Stromal cell of bone marrow (primary cell): ENCODE data around the gene ADIG.
A peak's percentile ranks its signal among the peaks of the same experiment; 100 is the strongest.

Source experiments
- DNase-seq: peaks from one replicate; pipeline ENCODE4 v3.0.0-alpha.2; 2012; ENCODE audit warnings: low read depth

Gene ADIG

DNA sequence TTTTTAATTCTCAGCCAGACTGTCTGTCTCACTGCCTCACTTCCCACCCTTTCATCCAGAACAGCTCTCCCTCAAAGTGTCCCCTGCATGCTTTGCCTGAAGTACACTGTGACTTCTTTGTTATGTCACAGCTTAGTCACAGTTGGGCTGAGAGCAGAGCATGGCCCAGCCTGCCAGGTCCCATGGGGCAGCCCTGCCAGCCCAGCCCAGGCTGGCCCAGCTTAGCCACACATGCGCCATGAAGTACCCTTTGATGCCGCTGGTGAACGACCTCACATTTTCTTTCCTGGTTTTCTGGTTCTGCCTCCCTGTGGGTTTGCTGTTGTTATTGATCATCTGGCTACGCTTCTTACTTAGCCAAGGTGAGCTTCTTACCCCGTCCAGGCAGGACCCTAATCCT lies at the start of gene ADIG:
ADIG (plus strand) TSS at position 185 of the 400 bp plus-strand sequence; CDS start at position 239, 54 bp downstream.
- no peak for DNase-seq

DNA sequence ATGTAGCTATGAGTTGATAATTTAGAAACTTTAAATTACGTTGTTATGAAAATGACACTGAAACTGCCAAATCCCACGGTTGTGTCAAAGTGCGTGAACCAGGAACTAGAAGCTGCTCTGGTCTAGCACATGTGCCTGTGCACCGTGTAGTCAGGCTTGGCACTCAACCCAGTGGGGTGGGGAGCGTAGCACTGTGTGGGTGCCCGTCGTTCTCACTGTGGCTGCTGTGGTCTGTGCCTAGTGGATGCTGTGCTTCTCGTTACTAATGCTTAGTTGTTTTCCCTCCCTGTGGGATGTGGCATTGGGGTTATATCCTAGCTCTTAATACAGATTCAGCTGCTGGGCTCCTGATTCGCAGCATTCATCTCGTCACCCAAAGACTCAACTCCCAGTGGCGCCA lies 46.2 kb upstream of the ADIG start:
- no peak for DNase-seq

DNA sequence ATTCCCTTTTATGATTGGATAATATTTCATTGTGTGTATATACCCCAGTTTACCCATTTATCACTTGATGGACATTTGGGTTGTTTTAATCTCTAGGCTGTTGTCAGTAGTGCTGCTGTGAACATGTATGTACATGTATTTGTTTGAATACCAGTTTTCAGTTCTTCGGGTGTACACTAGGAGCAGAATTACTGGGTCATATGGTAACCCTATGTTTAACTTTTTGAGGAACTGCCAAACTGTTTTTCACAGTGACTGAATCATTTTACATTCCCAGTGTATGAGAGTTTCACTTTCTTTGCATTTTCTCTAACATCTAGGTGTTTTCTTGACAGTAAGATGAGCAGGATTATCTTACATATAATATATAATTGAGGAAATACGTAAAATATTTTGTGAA lies 44.7 kb upstream of the ADIG start:
- peak; percentile 17 for DNase-seq

DNA sequence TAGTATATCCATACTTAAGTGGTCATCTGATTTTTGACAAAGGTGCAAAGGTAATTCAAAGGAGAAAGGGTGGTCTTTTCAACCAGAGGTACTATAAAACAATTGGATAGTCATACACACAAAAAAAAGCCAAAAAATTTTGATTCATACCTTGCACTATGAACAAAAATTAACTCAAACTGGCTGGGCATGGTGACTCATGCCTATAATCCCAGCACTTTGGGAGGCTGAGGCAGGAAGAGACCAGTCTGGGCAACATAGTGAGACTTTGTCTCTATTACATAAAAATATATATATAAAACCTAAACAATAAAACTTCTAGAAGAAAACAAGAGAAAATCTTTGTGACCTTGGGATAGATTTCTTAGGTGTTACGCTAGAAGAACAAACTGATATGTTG lies 43.8 kb upstream of the ADIG start:
- no peak for DNase-seq

DNA sequence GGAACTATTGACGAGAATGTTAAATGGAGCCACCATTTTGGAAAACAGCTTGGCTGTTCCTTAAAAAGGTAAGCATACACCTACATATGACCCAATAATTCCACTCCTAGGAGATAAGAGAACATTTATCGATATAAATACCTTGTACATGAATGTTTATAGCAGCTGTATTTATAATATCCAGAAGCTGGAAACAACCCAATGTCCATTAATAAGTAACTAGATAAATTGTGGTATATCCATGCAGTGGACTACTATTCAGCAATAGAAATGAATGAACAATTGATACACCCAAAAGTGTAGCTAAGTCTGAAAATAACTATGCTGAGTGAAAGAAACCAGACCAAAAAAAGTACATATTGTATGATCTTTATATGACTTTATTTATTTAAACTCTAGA lies 42.2 kb upstream of the ADIG start:
- no peak for DNase-seq

DNA sequence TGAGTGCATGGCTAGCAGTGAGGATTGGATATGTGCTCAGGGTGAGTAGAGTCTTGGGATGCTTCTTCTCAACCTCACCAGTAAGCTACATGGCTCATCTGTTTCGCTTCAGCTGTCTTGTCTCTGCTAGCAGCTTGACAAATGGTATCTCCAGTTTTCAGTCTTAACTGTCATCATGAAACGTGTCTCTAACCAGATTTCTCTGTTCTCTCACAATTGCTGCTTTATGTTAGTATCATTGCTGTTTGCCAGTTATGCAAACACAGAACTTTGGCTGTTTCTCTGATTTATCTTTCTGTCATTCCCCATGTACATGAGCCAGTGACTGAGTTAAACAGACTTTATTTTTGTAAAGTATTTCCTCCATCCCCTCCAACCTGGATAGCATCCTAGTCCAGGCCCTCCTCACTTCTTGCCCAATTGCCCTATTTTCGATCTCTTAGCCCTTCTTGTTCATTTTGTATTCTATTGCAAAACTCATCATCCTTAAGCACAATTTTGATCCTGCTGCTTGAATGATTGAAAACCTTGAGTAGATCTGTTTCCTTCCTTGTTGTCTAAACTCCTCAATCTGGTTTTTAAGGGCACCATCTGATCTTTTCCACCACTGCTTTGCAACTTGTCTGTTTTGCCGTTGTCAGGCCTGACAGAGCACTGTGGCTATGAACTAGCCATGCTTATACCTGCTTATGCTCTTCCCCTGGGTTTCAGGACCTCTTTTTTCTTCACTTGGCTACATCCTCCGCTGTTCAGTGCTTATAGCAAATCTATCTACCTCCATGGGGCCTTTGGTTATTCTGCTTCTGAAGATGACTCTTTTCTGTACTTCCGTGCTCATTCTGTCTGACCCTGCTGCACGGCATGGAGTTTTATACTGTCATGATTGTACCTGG lies 37.7 kb upstream of the ADIG start:
- no peak for DNase-seq

DNA sequence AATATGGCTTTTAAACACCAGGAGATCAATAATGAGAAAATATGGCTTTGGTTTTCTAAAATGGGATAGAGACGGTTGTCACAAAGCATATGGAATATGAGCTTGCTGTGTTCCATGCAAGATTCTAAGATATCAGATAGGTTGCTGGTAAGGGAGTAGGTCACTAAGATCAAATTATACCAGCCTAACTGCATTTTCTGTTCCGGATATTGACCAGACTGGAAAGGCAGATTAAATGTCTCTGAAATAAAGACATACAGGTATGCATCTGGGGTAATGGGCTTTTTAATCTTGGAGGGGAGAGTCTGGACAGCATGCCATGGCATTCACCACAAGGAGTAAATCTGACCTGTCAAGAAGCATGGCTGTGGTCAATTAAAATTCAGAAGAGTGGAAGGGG lies 35.2 kb upstream of the ADIG start:
- DNase-seq = no peak

DNA sequence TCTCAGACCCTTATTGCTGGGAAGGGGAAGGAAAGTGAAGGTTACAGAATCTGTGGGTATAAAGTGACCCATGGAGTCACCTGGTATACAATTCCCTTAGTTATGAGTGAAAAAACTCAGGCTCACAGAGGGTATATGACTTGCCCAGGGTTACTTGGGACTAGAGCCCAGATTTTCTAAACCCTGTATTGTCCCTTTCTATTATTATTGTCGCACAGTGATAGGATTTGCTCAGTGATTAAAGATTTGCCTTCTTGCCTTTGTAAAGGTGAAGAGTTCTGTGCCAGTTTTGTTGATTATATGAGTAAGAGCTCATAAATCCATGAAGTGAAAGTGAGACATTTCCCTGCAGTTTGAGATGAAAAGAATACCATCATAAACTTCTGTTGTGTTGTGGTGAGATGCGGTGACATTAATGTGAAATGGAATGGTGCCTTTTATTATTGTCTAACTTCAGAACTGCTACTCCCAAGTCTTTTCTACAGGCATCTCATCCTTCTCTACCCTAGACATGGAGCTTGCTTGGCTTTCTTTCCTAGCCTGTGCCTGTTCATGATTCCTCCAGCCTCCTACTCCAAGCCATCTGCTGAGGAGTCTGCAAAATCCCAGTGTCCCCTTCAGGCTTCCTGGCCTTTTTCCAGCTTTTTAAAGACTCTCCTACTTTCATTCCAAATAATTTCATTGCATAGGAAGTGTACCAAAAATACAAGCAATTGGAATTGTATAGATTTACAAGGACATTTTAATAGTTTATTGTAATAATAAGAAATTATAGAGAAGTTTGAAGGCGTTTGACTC lies 33.5 kb upstream of the ADIG start:
- no peak for DNase-seq

DNA sequence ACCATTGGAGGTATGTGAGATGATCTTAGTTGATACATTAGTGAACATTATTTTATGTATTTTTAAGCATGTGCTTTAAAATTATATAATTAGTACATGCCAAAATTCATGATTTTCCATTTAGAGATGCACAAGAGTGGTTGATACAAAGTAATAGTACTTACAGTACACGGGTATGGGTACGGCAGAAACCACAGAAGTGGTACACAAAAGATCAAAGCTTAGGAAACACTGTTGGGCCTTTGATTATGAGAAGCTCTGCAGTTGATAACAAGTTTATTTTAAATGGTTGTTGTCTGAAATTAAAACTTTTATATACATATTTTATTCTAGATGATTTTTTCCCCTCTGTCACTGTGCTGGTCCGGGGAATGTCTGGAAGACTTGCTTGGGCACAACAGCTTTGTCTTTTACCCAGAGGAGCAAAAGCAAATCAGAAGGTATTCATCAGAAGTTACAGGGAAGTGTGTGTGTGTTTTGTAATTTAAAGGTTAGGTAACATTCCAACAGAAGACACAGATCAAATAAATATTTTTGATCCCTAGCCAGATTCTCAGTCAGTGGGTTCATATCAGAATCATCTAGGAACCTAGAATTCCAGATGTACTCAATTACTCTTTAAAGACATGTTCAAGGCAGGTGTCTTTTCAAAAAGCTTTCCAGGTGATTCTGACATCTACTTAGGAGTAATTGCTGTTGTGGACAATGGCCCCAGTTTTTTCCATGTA lies 32.5 kb upstream of the ADIG start:
- no peak for DNase-seq

DNA sequence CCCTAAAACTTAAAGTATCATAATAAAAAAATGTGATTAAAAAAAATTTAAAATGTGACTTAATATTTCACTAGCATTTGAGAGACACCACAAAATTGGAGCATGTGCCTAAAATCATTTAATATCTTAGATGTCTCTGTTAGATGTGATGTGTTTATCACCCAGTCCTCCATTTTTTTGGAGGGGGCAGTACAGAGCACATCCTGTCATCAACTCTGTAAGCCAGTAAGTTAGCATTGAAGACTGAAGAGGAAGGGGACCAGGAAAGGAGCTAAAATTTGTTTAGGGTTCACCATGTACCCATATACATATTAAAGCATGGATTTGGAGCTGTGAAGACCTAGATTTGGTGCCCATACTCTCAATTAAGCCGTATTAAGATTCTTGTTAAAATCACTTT lies 30.7 kb upstream of the ADIG start:
- no peak for DNase-seq

DNA sequence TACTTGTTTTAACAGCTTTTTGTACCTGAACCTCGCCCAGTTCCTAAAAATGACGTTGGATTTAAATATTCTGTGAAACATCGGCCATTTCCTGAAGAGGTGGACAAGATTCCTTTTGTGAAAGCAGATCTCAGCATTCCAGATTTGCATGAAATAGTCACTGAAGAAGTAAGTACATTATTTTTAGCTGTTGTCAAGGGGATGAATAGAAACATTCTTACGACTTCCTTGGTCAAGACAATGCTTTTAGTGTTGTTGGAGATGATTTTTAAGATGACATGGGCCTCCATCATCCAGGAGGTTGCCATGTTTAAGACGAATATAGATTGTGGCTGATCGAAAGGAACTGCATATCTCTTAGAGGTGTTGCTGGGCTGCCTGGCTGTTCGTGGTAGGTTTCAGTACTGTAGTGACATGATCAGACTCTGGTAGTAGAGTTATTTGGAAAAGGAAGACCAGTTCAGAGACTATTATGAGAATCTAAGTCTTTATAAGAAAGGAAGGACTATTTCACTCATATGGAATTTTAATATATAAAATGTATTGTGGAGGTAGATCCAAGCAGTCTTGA lies 29.9 kb upstream of the ADIG start:
- DNase-seq = no peak

DNA sequence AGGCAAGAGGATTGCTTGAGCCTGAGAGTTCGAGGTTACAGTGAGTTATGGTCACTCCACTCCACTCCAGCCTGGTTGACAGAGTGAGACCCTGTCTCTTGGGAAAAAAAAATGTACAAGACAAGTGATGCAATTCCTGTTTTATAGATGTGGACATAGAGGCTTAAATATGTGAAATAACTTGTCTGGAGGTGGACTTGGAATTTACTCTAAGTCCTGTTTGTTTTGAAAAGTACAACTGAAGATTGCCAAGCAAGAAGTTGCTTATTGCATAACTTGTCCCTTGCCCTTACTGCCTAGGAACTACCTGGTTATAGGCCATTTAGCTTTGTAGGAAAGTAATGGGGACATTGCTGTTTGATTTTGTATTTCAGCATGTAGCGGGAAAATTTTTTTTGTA lies 26.0 kb upstream of the ADIG start:
- DNase-seq = no peak

DNA sequence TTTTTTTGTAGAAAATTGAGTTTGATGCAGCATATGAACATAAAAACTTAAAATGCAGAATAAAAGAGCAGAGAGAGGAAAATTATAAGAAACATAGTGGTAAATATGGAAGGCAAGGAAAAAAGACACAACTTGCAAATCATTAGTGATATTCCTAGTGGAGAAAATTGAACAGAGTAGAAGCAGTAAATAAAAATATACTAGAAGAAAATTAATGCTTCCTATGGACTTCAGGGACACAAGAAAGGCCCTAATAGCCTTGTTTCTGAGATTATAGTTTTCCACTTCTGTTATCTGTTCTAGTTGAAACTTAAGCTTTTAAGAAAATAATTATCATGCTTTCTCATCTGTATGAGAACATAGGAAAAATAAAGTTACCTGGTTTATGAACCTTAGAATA lies 25.6 kb upstream of the ADIG start:
- DNase-seq = no peak

DNA sequence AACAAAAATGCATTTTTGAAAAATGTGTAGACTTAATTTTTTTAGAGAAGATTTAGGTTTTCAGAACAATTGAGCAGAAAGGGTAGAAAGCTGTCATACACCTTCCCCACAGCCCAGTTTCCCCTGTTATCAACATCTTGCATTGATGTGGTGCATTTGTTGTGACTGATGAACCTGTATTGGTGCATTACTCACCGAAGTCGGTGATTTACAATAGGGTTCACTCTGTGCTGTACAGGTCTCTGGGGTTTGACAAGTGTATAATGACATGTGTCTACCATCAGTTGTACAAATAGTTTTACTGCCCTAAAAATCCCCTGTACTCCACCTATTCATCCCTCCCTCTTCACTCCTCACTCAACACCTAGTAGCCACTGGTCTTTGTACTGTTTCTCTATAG lies 23.8 kb upstream of the ADIG start:
- no peak for DNase-seq

DNA sequence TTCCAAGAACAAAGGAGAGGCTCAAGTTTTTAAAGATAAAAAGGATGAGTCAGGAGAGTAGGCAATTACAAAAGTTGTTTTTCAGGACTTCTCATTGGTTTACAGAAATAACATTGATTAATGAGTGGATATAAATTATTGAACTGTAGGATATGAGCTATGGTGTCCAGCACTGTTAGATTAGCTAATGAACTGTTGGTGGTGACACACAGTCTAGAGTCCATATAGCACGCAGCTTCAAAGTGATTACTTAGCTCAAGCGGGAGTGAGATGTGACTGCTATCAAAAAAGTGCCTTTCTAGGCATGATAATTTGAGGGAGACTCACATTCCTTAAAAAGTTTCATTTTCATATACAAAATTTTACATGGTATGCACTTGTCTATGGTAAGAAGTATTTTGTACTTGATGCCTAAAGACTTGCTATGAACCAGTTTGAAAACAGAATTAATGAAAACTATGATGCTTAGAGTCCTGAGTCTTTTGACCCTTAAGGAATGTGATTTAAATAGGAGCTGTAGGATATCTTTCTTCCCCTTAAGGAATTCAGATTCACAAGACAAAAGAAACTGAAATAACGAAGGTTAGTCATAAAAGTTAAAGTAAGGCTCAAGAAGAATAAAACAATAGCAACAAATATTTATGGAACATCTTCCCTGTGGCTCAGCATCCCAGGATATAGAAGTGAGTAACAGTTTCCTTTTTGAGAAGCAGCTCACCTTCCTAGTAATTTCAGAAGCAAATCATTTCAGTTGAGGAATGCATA lies 22.2 kb upstream of the ADIG start:
- no peak for DNase-seq

DNA sequence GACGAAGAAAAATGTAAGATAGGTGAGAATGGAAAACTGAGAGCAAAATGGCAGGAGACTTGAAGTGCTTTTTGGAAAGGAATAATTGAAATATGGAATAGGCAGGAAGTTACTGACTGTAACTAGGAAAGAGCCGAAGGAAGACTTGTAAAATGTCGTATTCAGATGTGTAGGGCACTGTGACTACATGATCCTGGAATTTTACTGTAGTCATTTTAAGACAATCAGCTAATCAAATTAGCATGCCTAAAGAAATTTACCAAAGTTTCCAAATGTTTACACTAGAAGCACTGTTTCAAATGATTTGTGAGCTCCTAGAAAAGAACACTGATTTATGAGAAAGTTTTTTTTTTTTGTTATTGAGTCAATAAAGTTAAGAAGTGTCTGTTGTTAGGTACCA lies 21.2 kb upstream of the ADIG start:
- DNase-seq = no peak

DNA sequence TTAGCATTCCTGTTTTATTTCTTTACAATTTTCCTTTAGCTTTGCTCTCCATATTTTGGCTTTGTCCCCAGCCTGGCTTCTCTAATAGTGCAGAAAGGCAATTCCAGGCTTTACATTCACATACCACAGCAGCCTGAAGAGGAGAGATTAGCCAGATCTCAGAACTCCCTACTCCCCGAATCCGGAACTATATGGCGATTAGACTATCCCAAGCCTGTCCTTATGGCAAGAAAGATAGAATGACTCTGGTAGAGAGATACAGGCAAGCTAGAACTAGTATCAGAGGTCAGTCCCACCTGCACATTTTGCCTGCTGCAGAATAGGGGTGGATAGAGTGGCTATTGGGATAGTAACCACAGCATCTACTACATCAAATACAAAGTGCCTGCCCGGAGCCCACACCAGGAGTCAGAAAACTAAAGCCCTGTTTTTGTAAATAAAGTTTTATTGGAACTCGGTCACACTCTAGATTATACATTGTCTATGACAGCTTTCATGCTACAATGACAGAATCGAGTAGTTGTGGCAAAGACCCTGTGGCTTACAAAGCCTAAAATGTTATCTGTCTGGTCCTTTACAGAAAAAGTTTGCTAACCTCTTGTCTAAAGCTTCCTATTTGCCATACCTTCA lies 17.1 kb upstream of the ADIG start:
- no peak for DNase-seq

DNA sequence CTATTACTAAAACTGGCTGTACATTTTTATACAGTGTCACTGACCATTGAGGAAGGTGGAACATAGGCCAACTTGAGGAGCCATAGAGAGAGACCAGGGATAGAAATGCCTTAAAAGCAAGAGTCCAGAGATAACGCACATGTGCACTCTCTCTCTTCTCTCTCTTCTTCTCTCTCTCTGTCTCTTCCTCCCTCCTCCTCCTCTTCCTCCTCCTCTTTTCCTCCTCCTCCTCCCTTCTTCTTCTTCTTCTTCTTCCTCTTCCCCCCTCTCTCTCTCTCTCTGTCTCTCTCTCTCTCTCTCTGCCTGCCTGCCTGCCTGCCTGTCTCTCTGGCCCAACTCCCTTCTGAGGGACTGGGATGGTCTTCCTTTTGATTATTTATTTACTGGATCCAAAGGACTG lies 16.3 kb upstream of the ADIG start:
- no peak for DNase-seq

DNA sequence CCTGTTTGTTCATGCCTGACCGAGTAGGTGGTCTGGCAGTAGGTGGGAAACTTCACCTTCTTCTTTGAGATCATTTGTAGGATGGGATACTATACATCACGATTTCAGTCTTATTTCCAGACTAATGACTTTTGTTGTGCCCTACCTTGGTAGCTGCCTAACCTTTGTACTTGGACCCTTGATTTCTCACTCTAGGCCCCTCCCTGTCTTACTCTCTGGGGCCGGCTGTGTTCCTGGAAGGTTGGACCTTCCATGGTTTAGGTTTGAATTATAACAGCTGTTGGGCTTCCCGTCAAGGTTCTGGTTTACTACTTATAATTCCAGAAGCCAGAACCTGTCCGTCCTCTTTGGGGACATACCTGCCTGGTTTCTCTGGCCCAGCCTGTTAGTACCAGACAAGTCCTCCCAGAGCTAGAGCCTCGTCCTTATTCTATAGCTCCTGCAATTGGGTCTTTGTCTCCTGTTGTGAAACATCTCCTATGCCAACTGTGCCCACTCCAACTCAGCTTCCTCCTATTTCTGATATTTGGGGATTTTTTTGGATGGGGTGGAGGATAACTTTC lies 14.9 kb upstream of the ADIG start:
- DNase-seq = no peak

DNA sequence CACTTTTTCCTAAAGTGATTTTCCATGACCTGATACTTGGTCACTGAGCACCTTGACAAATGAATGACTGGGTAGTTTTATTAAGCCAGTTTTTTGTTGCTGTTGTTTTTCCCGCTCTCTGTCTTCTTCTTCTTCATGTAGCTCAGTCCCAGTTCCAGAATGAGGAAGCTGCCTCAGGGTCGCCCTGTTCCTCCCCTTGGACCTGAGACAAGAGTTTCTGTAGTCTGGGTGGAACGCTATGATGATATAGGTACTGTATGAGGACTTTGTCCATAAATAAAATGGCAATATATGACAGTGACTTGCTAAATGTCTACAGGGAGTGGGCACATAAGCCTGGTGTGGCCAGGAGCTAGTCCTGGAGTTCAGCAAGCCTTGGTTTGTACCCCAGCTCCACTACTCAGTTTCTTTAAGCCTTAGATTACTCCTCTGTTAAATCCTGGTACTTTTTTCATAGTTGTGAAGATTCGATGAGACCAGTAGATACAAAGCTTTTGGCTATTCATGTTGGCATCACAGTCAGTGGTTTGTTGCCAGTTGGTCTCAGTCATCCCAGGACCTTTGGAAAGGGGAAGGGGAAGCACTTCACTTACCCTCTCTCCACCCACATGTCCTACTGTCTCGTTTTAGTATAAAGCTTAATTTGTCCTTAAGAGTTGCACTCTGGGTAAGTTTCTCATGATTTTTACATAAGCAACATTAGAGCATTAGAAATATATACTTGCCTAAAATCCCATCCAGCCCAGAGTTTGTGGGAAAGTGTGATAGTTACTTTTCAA lies 11.1 kb upstream of the ADIG start:
- DNase-seq = no peak
